Measurements from ENCODE around the gene SLC2A11.

DNA sequence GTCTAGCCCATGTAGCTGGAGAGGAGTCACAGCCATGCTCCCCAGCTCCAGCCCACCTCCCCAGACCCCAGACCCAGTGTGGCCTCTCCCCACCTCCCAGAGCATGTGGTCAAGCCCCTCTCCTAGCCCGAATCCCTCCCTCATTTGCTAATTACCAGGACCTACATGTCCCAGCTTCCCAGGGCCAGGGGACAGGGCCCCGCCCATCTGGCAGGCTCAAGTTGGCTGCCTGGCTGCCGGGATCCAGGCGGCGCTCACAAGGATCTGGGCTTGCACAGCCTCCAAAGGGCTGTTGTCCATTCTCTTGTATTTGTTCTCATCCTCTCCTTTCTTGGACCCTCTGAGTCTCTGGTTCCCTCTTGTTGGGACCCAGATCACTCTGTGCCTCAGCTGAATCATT lies 31.9 kb downstream of the SLC2A11 start:
- TF ChIP-seq, protein P1, sequence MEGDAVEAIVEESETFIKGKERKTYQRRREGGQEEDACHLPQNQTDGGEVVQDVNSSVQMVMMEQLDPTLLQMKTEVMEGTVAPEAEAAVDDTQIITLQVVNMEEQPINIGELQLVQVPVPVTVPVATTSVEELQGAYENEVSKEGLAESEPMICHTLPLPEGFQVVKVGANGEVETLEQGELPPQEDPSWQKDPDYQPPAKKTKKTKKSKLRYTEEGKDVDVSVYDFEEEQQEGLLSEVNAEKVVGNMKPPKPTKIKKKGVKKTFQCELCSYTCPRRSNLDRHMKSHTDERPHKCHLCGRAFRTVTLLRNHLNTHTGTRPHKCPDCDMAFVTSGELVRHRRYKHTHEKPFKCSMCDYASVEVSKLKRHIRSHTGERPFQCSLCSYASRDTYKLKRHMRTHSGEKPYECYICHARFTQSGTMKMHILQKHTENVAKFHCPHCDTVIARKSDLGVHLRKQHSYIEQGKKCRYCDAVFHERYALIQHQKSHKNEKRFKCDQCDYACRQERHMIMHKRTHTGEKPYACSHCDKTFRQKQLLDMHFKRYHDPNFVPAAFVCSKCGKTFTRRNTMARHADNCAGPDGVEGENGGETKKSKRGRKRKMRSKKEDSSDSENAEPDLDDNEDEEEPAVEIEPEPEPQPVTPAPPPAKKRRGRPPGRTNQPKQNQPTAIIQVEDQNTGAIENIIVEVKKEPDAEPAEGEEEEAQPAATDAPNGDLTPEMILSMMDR (IDR thresholded peaks at IDR 0.05), result no peak
- TF ChIP-seq POLR2A (IDR thresholded peaks at IDR 0.05), result no peak

Measured in adrenal gland (tissue), 5 donors.